HepG2 (cell line): Measurements from ENCODE around the gene MPP7. TPM values are rescaled to one million over a fixed set of nuclear protein-coding genes. Genes with fewer than 3 reads are reported as not detected.

Experiments
- ATAC-seq: fragments of 200-7000 bp; cut with Tn5 transposase; 3 replicates; pipeline ENCODE4 v1.9.1; 2020; ENCODE audit warnings: mild to moderate bottlenecking, moderate library complexity
- BruUV-seq: library from RNA; stranded (reverse); fragments of 400-500 nt; replicated peaks from 2 replicates; lab custom pipeline; 2021; lab: Mats Ljungman, UMichigan
- CTCF ChIA-PET: fragments of 300-600 bp; formaldehyde crosslinking; extraction: SDS; loops from one replicate; lab custom pipeline; 2021; ENCODE audit warnings: low total read pairs, inconsistent platforms, low intra/inter-chr PET ratio; lab: Yijun Ruan, JAX
- POLR2A ChIA-PET: fragments of 350-600 bp; sonication (Branson Sonifier 250); formaldehyde crosslinking; loops from one replicate; lab custom pipeline; 2020; ENCODE audit warnings: antibody characterized with exemption, inconsistent platforms; lab: Yijun Ruan, JAX
- DNase-seq: peaks from one replicate; pipeline ENCODE4 v3.0.0-alpha.2; 2015; ENCODE audit warnings: low spot score
- FAIRE-seq: peaks from 3 replicates; lab custom pipeline; 2011; peaks lifted over from hg19 to GRCh38; lab: Jason Lieb, UNC
- H2AFZ ChIP-seq: one replicate; pipeline ENCODE4 v1.6.1; 2011; ENCODE audit warnings: low read length, inconsistent platforms
- H3K27ac ChIP-seq: fragments of 300-600 bp; 3 replicates; pipeline ENCODE4 v1.8.0; 2011; ENCODE audit warnings: mixed run types, mild to moderate bottlenecking, mixed read lengths, low read length, inconsistent platforms; ENCODE audit not compliant: insufficient read depth; ENCODE audit errors: extremely low read length
- H3K27me3 ChIP-seq, 2 experiments: fragments of 200-600 bp in 1 of 2; 2 replicates in 1 of 2; 3 replicates in 1 of 2; pipeline versions ENCODE4 v1.6.0 to v1.8.0; 2011; ENCODE audit warnings: low read length in 2 of 2, mild to moderate bottlenecking in 2 of 2, moderate library complexity in 2 of 2, inconsistent platforms in 1 of 2; ENCODE audit not compliant: insufficient read depth in 2 of 2, control insufficient read depth in 1 of 2
- H3K36me3 ChIP-seq, 2 experiments: fragments of 200-600 bp in 1 of 2; replicated peaks in 1 of 2; 2 replicates in 1 of 2; 3 replicates in 1 of 2; pipeline versions ENCODE4 v1.5.1 to v1.8.0; 2011; ENCODE audit warnings: low read length in 2 of 2, inconsistent platforms in 1 of 2; ENCODE audit not compliant: insufficient read depth in 2 of 2, control insufficient read depth in 1 of 2
- H3K4me1 ChIP-seq: 2 replicates; pipeline ENCODE4 v1.5.1; 2012; ENCODE audit warnings: low read length, inconsistent platforms; ENCODE audit not compliant: insufficient read depth
- H3K4me2 ChIP-seq: 2 replicates; pipeline ENCODE4 v1.6.0; 2011; ENCODE audit warnings: low read depth, low read length, inconsistent platforms
- H3K4me3 ChIP-seq, 3 experiments: fragments of 200-600 bp in 1 of 3; sonication (generic), shearing (Covaris generic) in 1 of 3; replicated peaks in 1 of 3; 2 replicates each; pipeline ENCODE4 v1.5.1; 2011 to 2016; ENCODE audit warnings: low read length in 3 of 3, inconsistent platforms in 2 of 3, low read depth in 2 of 3, mild to moderate bottlenecking in 2 of 3, control low read depth in 1 of 3, mixed read lengths in 1 of 3; ENCODE audit not compliant: insufficient read depth in 1 of 3
- H3K79me2 ChIP-seq: one replicate; pipeline ENCODE4 v1.6.1; 2011; ENCODE audit warnings: low read length, inconsistent platforms; ENCODE audit not compliant: insufficient read depth
- H3K9ac ChIP-seq: 2 replicates; pipeline ENCODE4 v1.6.0; 2011; ENCODE audit warnings: mild to moderate bottlenecking, low read depth, low read length, inconsistent platforms; ENCODE audit not compliant: insufficient read depth
- H3K9me3 ChIP-seq: 2 replicates; pipeline ENCODE4 v1.5.1; 2012; ENCODE audit warnings: mild to moderate bottlenecking, low read length
- H4K20me1 ChIP-seq: 2 replicates; pipeline ENCODE4 v1.6.0; 2011; ENCODE audit warnings: inconsistent platforms, mild to moderate bottlenecking, low read length, moderate library complexity; ENCODE audit not compliant: insufficient read depth
- KLF6 ChIP-seq: IDR thresholded peaks from 2 replicates; pipeline ENCODE4 v1.8.0; 2016; ENCODE audit warnings: missing biosample characterization, missing genetic modification reagents
- NFKBIZ ChIP-seq: IDR thresholded peaks from 2 replicates; pipeline ENCODE4 v1.6.1; 2018; ENCODE audit warnings: missing genetic modification reagents, missing compliant biosample characterization
- PCBP2 ChIP-seq: fragments of 200-400 bp; formaldehyde crosslinking; optimal IDR thresholded peaks from 2 replicates; pipeline ENCODE3; 2018; ENCODE audit warnings: low read length, low read depth; ENCODE audit not compliant: poor library complexity, severe bottlenecking
- SNRNP70 ChIP-seq: fragments of 200-400 bp; formaldehyde crosslinking; IDR thresholded peaks from 2 replicates; pipeline ENCODE4 v1.6.1; 2017; ENCODE audit warnings: mild to moderate bottlenecking, low read depth, low read length, moderate library complexity
- SP2 ChIP-seq: sonication (generic); formaldehyde crosslinking; IDR thresholded peaks from 2 replicates; pipeline ENCODE4 v1.5.1; 2020; ENCODE audit warnings: mild to moderate bottlenecking, missing genetic modification reagents
- YEATS4 ChIP-seq: sonication (generic); formaldehyde crosslinking; IDR thresholded peaks from 2 replicates; pipeline ENCODE4 v1.4.0; 2020; ENCODE audit warnings: missing genetic modification reagents, borderline replicate concordance
- ZBTB7A ChIP-seq: sonication (generic); formaldehyde crosslinking; IDR thresholded peaks from 2 replicates; pipeline ENCODE4 v1.8.0; 2022; ENCODE audit warnings: mild to moderate bottlenecking, missing genetic modification reagents
- ZKSCAN1 ChIP-seq: fragments of 150-350 bp; IDR thresholded peaks from 2 replicates; pipeline ENCODE4 v1.6.1; 2014; ENCODE audit warnings: low read length
- ZNF678 ChIP-seq: sonication (generic); formaldehyde crosslinking; IDR thresholded peaks from 2 replicates; pipeline ENCODE4 v1.4.0; 2020; ENCODE audit warnings: mild to moderate bottlenecking, missing genetic modification reagents
- ZNF746 ChIP-seq: sonication (generic); formaldehyde crosslinking; IDR thresholded peaks from 2 replicates; pipeline ENCODE4 v1.8.0; 2022; ENCODE audit warnings: mild to moderate bottlenecking, missing genetic modification reagents
- WGBS: methylation state at CpG from one replicate; pipeline ENCODE4 v1.1.6; 2017; ENCODE audit warnings: low lambda C conversion rate; 5-methylcytosine and 5-hydroxymethylcytosine counted together
- in situ Hi-C: cut with HindIII; loops from 2 replicates; pipeline ENCODE4 v1.10.0; 2017; ENCODE audit warnings: low pct_unique_long_range_greater_than_20kb; ENCODE audit not compliant: extremely low pct_ligation_motif_present
- intact Hi-C: fragments of 100-400 bp; cut with micrococcal nuclease; formaldehyde crosslinking; loops from one replicate; pipeline ENCODE4 v1.10.0; 2022; ENCODE audit not compliant: unreplicated experiment
- polyA plus RNA-seq, 8 experiments: library from polyadenylated mRNA; depleted of rRNA in 3 of 8; stranded (reverse) in 7 of 8; unstranded in 1 of 8; fragments of >200 nt; fragmentation: Illumina TruSeq in 4 of 8; extraction: Trizol in 4 of 8; gene quantifications; 2 replicates each; pipeline versions ENCODE4 v1.2.1 to v1.2.3, GENCODE V29; 2011 to 2016; ENCODE audit warnings: low read depth in 4 of 8, missing spikeins in 1 of 8, mixed read lengths in 1 of 8; ENCODE audit not compliant: insufficient read depth in 1 of 8
- total RNA-seq, 5 experiments: library from RNA; depleted of rRNA; stranded (reverse); fragments of >200 nt; fragmentation: Illumina TruSeq; extraction: Trizol; gene quantifications; 2 replicates each; pipeline ENCODE4 v1.2.3, GENCODE V29; 2016; ENCODE audit warnings: low read depth in 1 of 5
- TF ChIP-seq, protein P1 (sequence below): sonication (generic); formaldehyde crosslinking; IDR thresholded peaks from 2 replicates; pipeline ENCODE4 v1.4.0; 2020; ENCODE audit warnings: missing genetic modification reagents, borderline replicate concordance

MPP7 gene
- total and polyA plus RNA-seq, 2 of the 13 experiments (the other 11 are each of a cell fraction or from before 2014, with no cell fraction given) = 6.8 to 16.4 TPM

DNA sequence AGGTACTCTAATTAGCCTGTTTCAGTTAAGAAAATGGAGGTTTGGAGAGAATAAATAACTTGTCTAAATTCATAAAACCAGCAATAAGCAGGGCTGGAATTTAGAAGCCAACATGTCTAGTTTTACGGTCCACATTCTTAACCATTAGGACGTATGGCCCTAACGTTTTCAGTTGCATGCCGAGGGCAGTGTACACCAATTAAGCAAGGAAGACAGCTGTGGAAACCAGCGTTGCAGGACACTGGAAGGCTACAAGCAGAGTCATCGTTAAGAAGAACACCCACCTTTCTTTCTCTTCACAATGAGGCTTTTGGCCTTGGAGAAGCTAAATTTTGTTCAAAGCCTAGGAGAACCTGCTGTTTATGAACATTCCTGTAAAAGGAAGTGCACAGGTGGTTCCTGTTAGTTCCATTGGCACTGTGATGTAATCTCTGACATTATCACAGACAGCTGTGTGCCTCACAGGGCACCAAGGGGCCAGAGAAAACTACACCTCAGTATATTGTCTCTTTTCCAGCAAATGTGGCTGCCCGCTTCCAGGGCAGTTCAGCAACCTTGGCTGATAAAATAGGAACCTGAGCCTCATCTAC lies 21.0 kb downstream of the MPP7 start:
- intact Hi-C loops = no loop called here
- CTCF ChIA-PET = no interaction called here
- FAIRE-seq (no peak), ATAC-seq (no peak), DNase-seq (no peak)
- no peak overlapping the region for H3K4me3 ChIP-seq
- 92% methylated on average over 7 of the region's 7 CpGs for WGBS
- POLR2A ChIA-PET = interaction anchor here (1.5 kb wide), 1 partner anchor 21 kb away, joined by 4 read pairs; no protein-coding TSS in a partner anchor
- no TSS peak for BruUV-seq
- H4K20me1 ChIP-seq = no peaks in the 10 kb centered on the region
- H3K4me1 ChIP-seq = peaks cover 44% of the 10 kb centered on the region
- in situ Hi-C loops = no loop called here
- no peak overlapping the region for H3K9ac ChIP-seq
- H3K4me2 ChIP-seq = no peak overlapping the region
- H3K36me3 ChIP-seq = no peaks in the 10 kb centered on the region
- TF ChIP-seq ZBTB7A (CRISPR knock-in tag) = no peak
- TF ChIP-seq NFKBIZ = no peak
- TF ChIP-seq, protein P1, sequence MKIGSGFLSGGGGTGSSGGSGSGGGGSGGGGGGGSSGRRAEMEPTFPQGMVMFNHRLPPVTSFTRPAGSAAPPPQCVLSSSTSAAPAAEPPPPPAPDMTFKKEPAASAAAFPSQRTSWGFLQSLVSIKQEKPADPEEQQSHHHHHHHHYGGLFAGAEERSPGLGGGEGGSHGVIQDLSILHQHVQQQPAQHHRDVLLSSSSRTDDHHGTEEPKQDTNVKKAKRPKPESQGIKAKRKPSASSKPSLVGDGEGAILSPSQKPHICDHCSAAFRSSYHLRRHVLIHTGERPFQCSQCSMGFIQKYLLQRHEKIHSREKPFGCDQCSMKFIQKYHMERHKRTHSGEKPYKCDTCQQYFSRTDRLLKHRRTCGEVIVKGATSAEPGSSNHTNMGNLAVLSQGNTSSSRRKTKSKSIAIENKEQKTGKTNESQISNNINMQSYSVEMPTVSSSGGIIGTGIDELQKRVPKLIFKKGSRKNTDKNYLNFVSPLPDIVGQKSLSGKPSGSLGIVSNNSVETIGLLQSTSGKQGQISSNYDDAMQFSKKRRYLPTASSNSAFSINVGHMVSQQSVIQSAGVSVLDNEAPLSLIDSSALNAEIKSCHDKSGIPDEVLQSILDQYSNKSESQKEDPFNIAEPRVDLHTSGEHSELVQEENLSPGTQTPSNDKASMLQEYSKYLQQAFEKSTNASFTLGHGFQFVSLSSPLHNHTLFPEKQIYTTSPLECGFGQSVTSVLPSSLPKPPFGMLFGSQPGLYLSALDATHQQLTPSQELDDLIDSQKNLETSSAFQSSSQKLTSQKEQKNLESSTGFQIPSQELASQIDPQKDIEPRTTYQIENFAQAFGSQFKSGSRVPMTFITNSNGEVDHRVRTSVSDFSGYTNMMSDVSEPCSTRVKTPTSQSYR (CRISPR knock-in tag) = no peak
- TF ChIP-seq PCBP2 = no peak
- no peak for TF ChIP-seq ZKSCAN1
- no peak for TF ChIP-seq YEATS4 (CRISPR knock-in tag)
- no peak for TF ChIP-seq ZNF746
- TF ChIP-seq KLF6 = no peak
- no peak for TF ChIP-seq ZNF678 (CRISPR knock-in tag)
- TF ChIP-seq SNRNP70 = no peak
- no peak for TF ChIP-seq SP2 (CRISPR knock-in tag)
- no peaks in the 10 kb centered on the region for H3K9me3 ChIP-seq
- no peaks in the 10 kb centered on the region for H3K27me3 ChIP-seq
- peaks cover 7% of the 10 kb centered on the region for H3K79me2 ChIP-seq
- no peak overlapping the region for H3K27ac ChIP-seq
- no peak overlapping the region for H2AFZ ChIP-seq
